IMR-90 (cell line): ENCODE results near the gene SH2D1B. TPM values are rescaled to one million over a fixed set of nuclear protein-coding genes. Genes with fewer than 3 reads are reported as not detected.

Experiments used
- ATAC-seq: fragments of 200-7000 bp; cut with Tn5 transposase; 2 replicates; pipeline ENCODE4 v1.9.1; 2020; ENCODE audit warnings: low read depth, mild to moderate bottlenecking, moderate library complexity
- BruUV-seq: library from RNA; stranded (reverse); fragments of 400-500 nt; replicated peaks from 2 replicates; lab custom pipeline; 2021; lab: Mats Ljungman, UMichigan
- CTCF ChIA-PET: fragments of 300-600 bp; formaldehyde crosslinking; extraction: SDS; loops from one replicate; lab custom pipeline; 2021; ENCODE audit warnings: antibody characterized with exemption; lab: Yijun Ruan, JAX
- POLR2A ChIA-PET: fragments of 300-600 bp; sonication (Branson Sonifier 250); formaldehyde crosslinking; loops from one replicate; lab custom pipeline; 2022; ENCODE audit warnings: antibody characterized with exemption; ENCODE audit not compliant: unreplicated experiment; lab: Charles Lee
- DNase-seq: peaks from one replicate; pipeline ENCODE4 v3.0.0; 2013
- H2AFZ ChIP-seq: replicated peaks from 2 replicates; pipeline ENCODE3; 2013; ENCODE audit warnings: low read length, mild to moderate bottlenecking; ENCODE audit not compliant: poor library complexity
- H2AK5ac ChIP-seq: 2 replicates; pipeline ENCODE4 v1.6.1; 2013; ENCODE audit warnings: low read depth, low read length, inconsistent platforms
- H2AK9ac ChIP-seq: replicated peaks from 2 replicates; pipeline ENCODE3; 2013; ENCODE audit warnings: mild to moderate bottlenecking, low read depth, low read length, moderate library complexity; ENCODE audit not compliant: poor library complexity
- H2BK120ac ChIP-seq: 2 replicates; pipeline ENCODE4 v1.6.1; 2013; ENCODE audit warnings: low read depth, low read length, inconsistent platforms
- H2BK15ac ChIP-seq: 3 replicates; pipeline ENCODE4 v1.6.1; 2013; ENCODE audit warnings: low read depth, low read length, inconsistent platforms
- H2BK20ac ChIP-seq: 2 replicates; pipeline ENCODE4 v1.6.1; 2013; ENCODE audit warnings: low read depth, mild to moderate bottlenecking, inconsistent platforms, low read length, moderate library complexity
- H2BK5ac ChIP-seq: 2 replicates; pipeline ENCODE4 v1.6.1; 2013; ENCODE audit warnings: mild to moderate bottlenecking, low read depth, low read length, inconsistent platforms; ENCODE audit not compliant: poor library complexity, severe bottlenecking
- H3K14ac ChIP-seq: replicated peaks from 2 replicates; pipeline ENCODE4 v1.6.1; 2013; ENCODE audit warnings: low read depth, low read length, inconsistent platforms
- H3K18ac ChIP-seq: 2 replicates; pipeline ENCODE4 v1.6.1; 2013; ENCODE audit warnings: low read depth, low read length, control low read depth
- H3K23ac ChIP-seq: 2 replicates; pipeline ENCODE4 v1.6.1; 2013; ENCODE audit warnings: low read depth, low read length, inconsistent platforms
- H3K27ac ChIP-seq: 2 replicates; pipeline ENCODE4 v1.5.1; 2013; ENCODE audit warnings: mild to moderate bottlenecking, control low read depth, low read length; ENCODE audit not compliant: insufficient read depth
- H3K27me3 ChIP-seq: 2 replicates; pipeline ENCODE4 v1.6.1; 2013; ENCODE audit warnings: low read length; ENCODE audit not compliant: control insufficient read depth, insufficient read depth
- H3K36me3 ChIP-seq: 2 replicates; pipeline ENCODE4 v1.6.1; 2013; ENCODE audit warnings: low read length, mixed read lengths; ENCODE audit not compliant: control insufficient read depth, insufficient read depth
- H3K4ac ChIP-seq: 2 replicates; pipeline ENCODE4 v1.6.1; 2013; ENCODE audit warnings: low read depth, low read length, inconsistent platforms
- H3K4me1 ChIP-seq: 2 replicates; pipeline ENCODE4 v1.6.1; 2013; ENCODE audit warnings: low read length, mixed read lengths; ENCODE audit not compliant: control insufficient read depth, insufficient read depth
- H3K4me2 ChIP-seq: 2 replicates; pipeline ENCODE4 v1.6.1; 2013; ENCODE audit warnings: low read depth, mild to moderate bottlenecking, control low read depth, low read length, moderate library complexity
- H3K4me3 ChIP-seq: 2 replicates; pipeline ENCODE4 v1.5.1; 2013; ENCODE audit warnings: low read depth, mild to moderate bottlenecking, control low read depth, low read length, moderate library complexity; ENCODE audit not compliant: insufficient read depth
- H3K56ac ChIP-seq: 2 replicates; pipeline ENCODE4 v1.6.1; 2013; ENCODE audit warnings: low read length, inconsistent platforms; ENCODE audit not compliant: insufficient read depth; ENCODE audit errors: extremely low read depth
- H3K79me1 ChIP-seq, 2 experiments: 2 replicates each; pipeline ENCODE4 v1.6.1; 2013; ENCODE audit warnings: low read length in 2 of 2, inconsistent platforms in 1 of 2, low read depth in 1 of 2
- H3K9ac ChIP-seq: 2 replicates; pipeline ENCODE4 v1.6.1; 2013; ENCODE audit warnings: low read depth, low read length, control low read depth
- H3K9me1 ChIP-seq: 2 replicates; pipeline ENCODE4 v1.6.1; 2013; ENCODE audit warnings: low read length, inconsistent platforms; ENCODE audit not compliant: insufficient read depth
- H3K9me3 ChIP-seq: 2 replicates; pipeline ENCODE4 v1.6.1; 2013; ENCODE audit warnings: low read length; ENCODE audit not compliant: control insufficient read depth, insufficient read depth
- H4K20me1 ChIP-seq: 2 replicates; pipeline ENCODE4 v1.6.1; 2013; ENCODE audit warnings: low read length, inconsistent platforms; ENCODE audit not compliant: insufficient read depth
- H4K5ac ChIP-seq: 2 replicates; pipeline ENCODE4 v1.6.1; 2013; ENCODE audit warnings: mild to moderate bottlenecking, low read depth, low read length, control low read depth
- H4K8ac ChIP-seq, 2 experiments: 2 replicates each; pipeline ENCODE4 v1.6.1; 2013; ENCODE audit warnings: low read depth in 2 of 2, low read length in 2 of 2, control low read depth in 1 of 2, inconsistent platforms in 1 of 2
- H4K91ac ChIP-seq: 2 replicates; pipeline ENCODE4 v1.6.1; 2013; ENCODE audit warnings: low read depth, low read length, inconsistent platforms; ENCODE audit not compliant: insufficient read depth
- BHLHE40 ChIP-seq: fragments of 150-350 bp; IDR thresholded peaks from 2 replicates; pipeline ENCODE4 v1.6.1; 2016; ENCODE audit warnings: mild to moderate bottlenecking, low read depth, low read length
- CHD1 ChIP-seq: IDR thresholded peaks from 2 replicates; pipeline ENCODE4 v1.6.1; 2012; ENCODE audit warnings: low read depth, low read length, improper control_type of control experiment
- ELK1 ChIP-seq: fragments of 150-350 bp; IDR thresholded peaks from 2 replicates; pipeline ENCODE4 v1.6.1; 2016; ENCODE audit warnings: low read depth, mild to moderate bottlenecking, low read length, moderate library complexity, borderline replicate concordance
- FOS ChIP-seq: fragments of 150-350 bp; IDR thresholded peaks from 2 replicates; pipeline ENCODE4 v1.6.1; 2016; ENCODE audit warnings: low read depth, low read length
- MAFK ChIP-seq: IDR thresholded peaks from 2 replicates; pipeline ENCODE4 v1.6.1; 2012; ENCODE audit warnings: low read depth, low read length, improper control_type of control experiment
- MAZ ChIP-seq: IDR thresholded peaks from 2 replicates; pipeline ENCODE4 v1.6.1; 2012; ENCODE audit warnings: low read depth, mild to moderate bottlenecking, low read length, improper control_type of control experiment, moderate library complexity, borderline replicate concordance
- NFE2L2 ChIP-seq: fragments of 150-350 bp; IDR thresholded peaks from 2 replicates; pipeline ENCODE4 v1.6.1; 2016; ENCODE audit warnings: low read depth, mild to moderate bottlenecking, low read length
- POLR2A ChIP-seq: IDR thresholded peaks from 2 replicates; pipeline ENCODE4 v1.6.1; 2012; ENCODE audit warnings: mild to moderate bottlenecking, low read depth, low read length
- RCOR1 ChIP-seq: IDR thresholded peaks from 2 replicates; pipeline ENCODE4 v1.6.1; 2012; ENCODE audit warnings: mild to moderate bottlenecking, low read length, improper control_type of control experiment; ENCODE audit not compliant: insufficient replicate concordance
- RFX5 ChIP-seq: IDR thresholded peaks from 2 replicates; pipeline ENCODE4 v1.8.0; 2012; ENCODE audit warnings: low read depth, mild to moderate bottlenecking, low read length, moderate library complexity
- SMC3 ChIP-seq: fragments of 150-350 bp; IDR thresholded peaks from 2 replicates; pipeline ENCODE4 v1.6.1; 2016; ENCODE audit warnings: low read depth, mild to moderate bottlenecking, antibody characterized with exemption, low read length, moderate library complexity
- USF2 ChIP-seq: fragments of 150-350 bp; IDR thresholded peaks from 2 replicates; pipeline ENCODE4 v1.6.1; 2017; ENCODE audit warnings: mild to moderate bottlenecking, antibody characterized with exemption, low read length, low read depth
- WGBS, 2 experiments: methylation state at CpG; one replicate each; pipeline versions ENCODE4 v1.1.5 to v1.1.7; 2013; ENCODE audit warnings: missing lambda C conversion rate in 2 of 2; ENCODE audit not compliant: insufficient read length in 1 of 2; ENCODE audit errors: extremely low coverage in 2 of 2; 5-methylcytosine and 5-hydroxymethylcytosine counted together
- dilution Hi-C: fragments of 300-500 bp; cut with HindIII; formaldehyde crosslinking; loops from one replicate; pipeline ENCODE4 v1.14.3; 2018; ENCODE audit warnings: low sequenced_read_pairs; ENCODE audit not compliant: unreplicated experiment
- in situ Hi-C: fragments of 300-500 bp; cut with MboI; formaldehyde crosslinking; loops from 3 replicates; pipeline ENCODE4 v1.14.3; 2019; ENCODE audit warnings: low sequenced_read_pairs, inconsistent platforms, mixed read lengths
- intact Hi-C: fragments of 100-400 bp; cut with micrococcal nuclease; formaldehyde crosslinking; loops from 2 replicates; pipeline ENCODE4 v1.10.0; 2022
- polyA plus RNA-seq, 3 experiments: library from polyadenylated mRNA; depleted of rRNA; stranded (reverse); fragments of >200 nt; gene quantifications; 2 replicates each; pipeline ENCODE4 v1.2.3, GENCODE V29; 2012; ENCODE audit warnings: low replicate concordance in 1 of 3
- total RNA-seq: library from RNA; depleted of rRNA; stranded (reverse); fragments of >200 nt; gene quantifications from 2 replicates; pipeline ENCODE4 v1.2.3, GENCODE V29; 2012
- TF ChIP-seq, protein P1 (sequence below): conservative IDR thresholded peaks from 2 replicates; pipeline ENCODE4 v1.5.1; 2012; ENCODE audit warnings: mild to moderate bottlenecking, low read depth, low read length, improper control_type of control experiment

SH2D1B gene
- total and polyA plus RNA-seq, 2 of the 4 experiments (the other 2 are of a cell fraction), result 0.03 to 0.18 TPM

DNA sequence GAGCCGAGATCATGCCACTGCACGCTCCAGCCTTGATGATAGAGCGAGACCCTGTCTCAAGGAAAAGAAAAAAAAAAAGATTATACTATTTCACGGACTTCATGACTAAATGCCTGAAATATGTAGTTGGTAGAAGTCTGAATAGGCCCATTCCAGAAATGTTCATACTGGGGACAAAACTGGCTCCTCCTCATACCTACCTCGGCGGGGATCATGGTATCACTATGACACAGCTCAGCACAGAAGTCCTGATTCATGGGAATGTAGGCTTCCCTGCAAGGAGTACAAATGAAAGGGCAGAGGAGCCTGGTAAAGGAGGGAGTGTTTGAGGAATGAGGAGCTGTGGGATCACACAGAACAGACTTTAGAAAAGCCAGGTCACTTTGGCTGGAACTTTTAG lies 40.3 kb downstream of the SH2D1B start:
- H3K4me3 ChIP-seq, result no peak overlapping the region
- intact Hi-C loops (no loop called here), in situ Hi-C loops (no loop called here), dilution Hi-C loops (no loop called here)
- H4K91ac ChIP-seq, result no peak overlapping the region
- BruUV-seq, result no TSS peak
- no peak overlapping the region for H3K4me2 ChIP-seq
- no peak overlapping the region for H3K9ac ChIP-seq
- H3K14ac ChIP-seq, result no peak overlapping the region
- no peaks in the 10 kb centered on the region for H3K79me1 ChIP-seq
- peak; percentile 42 for ATAC-seq
- H3K9me3 ChIP-seq, result no peaks in the 10 kb centered on the region
- H2BK120ac ChIP-seq, result no peak overlapping the region
- no peak overlapping the region for H3K27ac ChIP-seq
- no peak overlapping the region for H4K5ac ChIP-seq
- no peak overlapping the region for H4K8ac ChIP-seq
- H3K4ac ChIP-seq, result no peak overlapping the region
- TF ChIP-seq NFE2L2 (no peak), FOS (no peak), MAFK (no peak), RFX5 (no peak), BHLHE40 (no peak), SMC3 (no peak), MAZ (no peak), POLR2A (no peak), CHD1 (no peak), USF2 (no peak), RCOR1 (no peak), ELK1 (no peak)
- TF ChIP-seq, protein P1, sequence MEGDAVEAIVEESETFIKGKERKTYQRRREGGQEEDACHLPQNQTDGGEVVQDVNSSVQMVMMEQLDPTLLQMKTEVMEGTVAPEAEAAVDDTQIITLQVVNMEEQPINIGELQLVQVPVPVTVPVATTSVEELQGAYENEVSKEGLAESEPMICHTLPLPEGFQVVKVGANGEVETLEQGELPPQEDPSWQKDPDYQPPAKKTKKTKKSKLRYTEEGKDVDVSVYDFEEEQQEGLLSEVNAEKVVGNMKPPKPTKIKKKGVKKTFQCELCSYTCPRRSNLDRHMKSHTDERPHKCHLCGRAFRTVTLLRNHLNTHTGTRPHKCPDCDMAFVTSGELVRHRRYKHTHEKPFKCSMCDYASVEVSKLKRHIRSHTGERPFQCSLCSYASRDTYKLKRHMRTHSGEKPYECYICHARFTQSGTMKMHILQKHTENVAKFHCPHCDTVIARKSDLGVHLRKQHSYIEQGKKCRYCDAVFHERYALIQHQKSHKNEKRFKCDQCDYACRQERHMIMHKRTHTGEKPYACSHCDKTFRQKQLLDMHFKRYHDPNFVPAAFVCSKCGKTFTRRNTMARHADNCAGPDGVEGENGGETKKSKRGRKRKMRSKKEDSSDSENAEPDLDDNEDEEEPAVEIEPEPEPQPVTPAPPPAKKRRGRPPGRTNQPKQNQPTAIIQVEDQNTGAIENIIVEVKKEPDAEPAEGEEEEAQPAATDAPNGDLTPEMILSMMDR, result no peak
- no peak overlapping the region for H3K23ac ChIP-seq
- H3K56ac ChIP-seq, result no peak overlapping the region
- DNase-seq, result peak; percentile 18
- peaks cover 13% of the 10 kb centered on the region for H3K27me3 ChIP-seq
- H2BK20ac ChIP-seq, result no peak overlapping the region
- no peak overlapping the region for H2BK15ac ChIP-seq
- no peaks in the 10 kb centered on the region for H4K20me1 ChIP-seq
- H2AK9ac ChIP-seq, result no peak overlapping the region
- ChIA-PET POLR2A (no interaction called here), CTCF (interaction anchor here (2.0 kb wide), 1 partner anchor 14 kb away, joined by 8 read pairs; no protein-coding TSS in a partner anchor)
- H3K4me1 ChIP-seq, result no peaks in the 10 kb centered on the region
- H3K36me3 ChIP-seq, result no peaks in the 10 kb centered on the region
- no peak overlapping the region for H2AK5ac ChIP-seq
- no CpG with 5 or more reads among the region's 6 CpGs for WGBS, 2 experiments
- no peak overlapping the region for H2AFZ ChIP-seq
- H2BK5ac ChIP-seq, result no peak overlapping the region
- H3K18ac ChIP-seq, result no peak overlapping the region
- H3K9me1 ChIP-seq, result no peaks in the 10 kb centered on the region
